Adrenal gland (tissue), 12 donors: ENCODE measurements around the gene SLC26A5. TPM values are rescaled to one million over a fixed set of nuclear protein-coding genes. Genes with fewer than 3 reads are reported as not detected.

ENCODE experiments used
- DNase-seq, 7 donors: peaks; one replicate each; pipeline ENCODE4 v3.0.0-alpha.2; 2019 to 2020
- H3K27ac ChIP-seq, 5 donors: fragments of 200-600 bp; sonication (generic) in 4 of 5; 1 replicate in 3 of 5; 2 replicates in 2 of 5; pipeline versions ENCODE4 v1.5.1 to v1.8.0; 2016 to 2020; ENCODE audit warnings: mild to moderate bottlenecking in 1 of 5
- H3K27me3 ChIP-seq: fragments of 200-600 bp; 2 replicates; pipeline ENCODE4 v1.8.0; 2021
- H3K36me3 ChIP-seq, 2 donors: fragments of 200-600 bp; replicated peaks in 1 of 2; 1 replicate in 1 of 2; 2 replicates in 1 of 2; pipeline versions ENCODE4 v1.5.1 to v1.8.0; 2018 to 2022
- H3K4me1 ChIP-seq, 2 donors: fragments of 200-600 bp; replicated peaks in 1 of 2; 1 replicate in 1 of 2; 2 replicates in 1 of 2; pipeline versions ENCODE4 v1.5.1 to v1.8.0; 2018 to 2021
- H3K4me3 ChIP-seq, 4 donors: fragments of 200-600 bp; sonication (generic) in 3 of 4; one replicate each; pipeline ENCODE4 v1.5.1; 2016 to 2018
- H3K9me3 ChIP-seq, 3 donors: fragments of 200-600 bp; sonication (generic) in 1 of 3; replicated peaks in 1 of 3; 1 replicate in 2 of 3; 2 replicates in 1 of 3; pipeline versions ENCODE4 v1.5.1 to v1.8.0; 2016 to 2021
- POLR2A ChIP-seq, 2 donors: fragments of 450-650 bp; IDR thresholded peaks; one replicate each; pipeline ENCODE4 v1.6.1; 2017; ENCODE audit warnings: antibody characterized with exemption in 2 of 2, mild to moderate bottlenecking in 2 of 2, moderate library complexity in 1 of 2
- WGBS, 4 donors: extraction: QIAGEN DNeasy Blood & Tissue Kit in 2 of 4; methylation state at CpG; one replicate each; pipeline versions ENCODE4 v1.1.5 to v1.1.7; 2013 to 2017; 5-methylcytosine and 5-hydroxymethylcytosine counted together
- intact Hi-C, 2 donors: fragments of 100-400 bp; cut with DNase I; formaldehyde crosslinking; loops; one replicate each; pipeline versions ENCODE4 v1.14.1 to v1.15.0; 2022 to 2023
- polyA plus RNA-seq, 3 donors: library from polyadenylated mRNA; stranded (reverse); fragments of 200-250 nt in 2 of 3; fragments of 350-450 nt in 1 of 3; fragmentation: Illumina TruSeq in 1 of 3; extraction: RNeasy Lipid Tissue Mini Kit (QIAGEN cat#74804) in 1 of 3; gene quantifications; one replicate each; pipeline ENCODE4 v1.2.3, GENCODE V29; 2013 to 2014
- small RNA-seq, 2 donors: library from RNA; depleted of rRNA; stranded (forward); fragments of <200 nt; gene quantifications; one replicate each; pipeline ENCODE3, GENCODE V24; 2016
- total RNA-seq, 9 donors: library from RNA; depleted of rRNA in 4 of 9; stranded (reverse); fragments of >200 nt in 4 of 9; fragments of 120-200 nt in 1 of 9; fragmentation: NEBNext Ultra II Directional in 1 of 9; extraction: Animal tissue kit (Norgen Biotek cat#: 25700) in 1 of 9; gene quantifications; one replicate each; pipeline versions ENCODE4 v1.1.0 to v1.2.4, GENCODE V29; 2013 to 2023
- TF ChIP-seq, protein P1 (sequence below), 6 experiments: fragments of 450-650 bp in 4 of 6; fragments of 200-600 bp in 2 of 6; sonication (generic) in 1 of 6; IDR thresholded peaks; 1 replicate in 5 of 6; 2 replicates in 1 of 6; pipeline versions ENCODE4 v1.5.1 to v1.8.0; 2016 to 2021; ENCODE audit warnings: antibody characterized with exemption in 6 of 6, mild to moderate bottlenecking in 2 of 6, moderate library complexity in 1 of 6
- donor health status: healthy with polysubstance abuse.
- donor health status: Bipolar disorder and iron deficiency.
- donor health status: DM: yes; HTN: yes; CAD: no.
- donor health status: DM: no; HTN: no; CAD: no.
- donor health status: DM: no; HTN: no; CAD: no.
- donor health status: DM: yes; HTN: yes; CAD: no.

Gene SLC26A5
- total and polyA plus RNA-seq, 12 donors = 0.14 to 0.56 (median 0.34) TPM; not detected in 3

DNA sequence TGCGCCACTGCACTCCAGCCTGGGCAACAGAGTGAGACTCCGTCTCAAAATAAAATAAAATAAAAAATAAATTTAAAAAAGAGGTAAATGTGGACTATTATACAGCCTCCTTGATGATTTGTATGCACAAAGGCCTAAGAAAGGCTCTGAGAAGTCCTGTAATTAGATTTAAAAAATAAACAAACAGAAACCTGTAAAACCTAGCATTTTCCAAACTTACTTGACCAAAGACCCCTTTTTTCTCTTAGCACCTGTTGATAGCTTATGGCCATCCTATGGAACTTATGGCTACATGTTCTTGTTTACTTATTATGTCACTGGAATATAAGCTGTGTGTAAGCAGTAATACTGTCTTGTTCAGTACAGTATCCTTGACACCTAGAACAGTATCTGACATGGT lies 107.1 kb downstream of the SLC26A5 start:
- TF ChIP-seq, protein P1, sequence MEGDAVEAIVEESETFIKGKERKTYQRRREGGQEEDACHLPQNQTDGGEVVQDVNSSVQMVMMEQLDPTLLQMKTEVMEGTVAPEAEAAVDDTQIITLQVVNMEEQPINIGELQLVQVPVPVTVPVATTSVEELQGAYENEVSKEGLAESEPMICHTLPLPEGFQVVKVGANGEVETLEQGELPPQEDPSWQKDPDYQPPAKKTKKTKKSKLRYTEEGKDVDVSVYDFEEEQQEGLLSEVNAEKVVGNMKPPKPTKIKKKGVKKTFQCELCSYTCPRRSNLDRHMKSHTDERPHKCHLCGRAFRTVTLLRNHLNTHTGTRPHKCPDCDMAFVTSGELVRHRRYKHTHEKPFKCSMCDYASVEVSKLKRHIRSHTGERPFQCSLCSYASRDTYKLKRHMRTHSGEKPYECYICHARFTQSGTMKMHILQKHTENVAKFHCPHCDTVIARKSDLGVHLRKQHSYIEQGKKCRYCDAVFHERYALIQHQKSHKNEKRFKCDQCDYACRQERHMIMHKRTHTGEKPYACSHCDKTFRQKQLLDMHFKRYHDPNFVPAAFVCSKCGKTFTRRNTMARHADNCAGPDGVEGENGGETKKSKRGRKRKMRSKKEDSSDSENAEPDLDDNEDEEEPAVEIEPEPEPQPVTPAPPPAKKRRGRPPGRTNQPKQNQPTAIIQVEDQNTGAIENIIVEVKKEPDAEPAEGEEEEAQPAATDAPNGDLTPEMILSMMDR (IDR thresholded peaks at IDR 0.05) = no peak
- no peak for TF ChIP-seq POLR2A (IDR thresholded peaks at IDR 0.05)
- Histone ChIP-seq H3K27ac (no peak overlapping the region), H3K4me3 (no peak overlapping the region), H3K36me3 (peaks cover 0 to 41% of the 10 kb centered on the region in 2 donors), H3K27me3 (no peaks in the 10 kb centered on the region), H3K9me3 (no peaks in the 10 kb centered on the region), H3K4me1 (peaks cover 4 to 23% of the 10 kb centered on the region in 2 donors)
- DNase-seq = no peak
- WGBS, 4 donors = 94 to 99% (median 97%) methylated on average over 2 of the region's 2 CpGs
- intact Hi-C loops = no loop called here

DNA sequence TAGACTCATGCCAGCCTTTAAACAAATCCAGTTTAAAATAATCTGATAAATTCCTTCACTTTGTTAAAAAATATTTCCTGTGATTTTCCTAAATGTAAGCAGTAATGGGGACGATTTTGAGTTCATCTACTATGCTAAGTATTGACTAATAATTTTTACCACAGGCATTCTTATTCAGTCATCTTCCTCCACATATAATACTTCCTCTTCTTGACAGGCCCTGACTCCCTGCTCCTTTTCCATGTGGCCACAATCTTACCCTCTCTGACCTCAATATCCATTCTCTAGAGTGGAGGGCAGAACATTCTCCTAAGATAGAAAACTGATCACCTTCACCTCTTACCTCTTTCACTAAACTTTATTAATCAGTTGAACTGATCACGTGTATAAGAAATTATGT lies 109.2 kb downstream of the SLC26A5 start:
- no peaks in the 10 kb centered on the region for H3K9me3 ChIP-seq
- peaks cover 0 to 15% of the 10 kb centered on the region in 2 donors for H3K4me1 ChIP-seq
- no peak for DNase-seq
- peaks cover 0 to 46% of the 10 kb centered on the region in 2 donors for H3K36me3 ChIP-seq
- 77 to 91% (median 81%) methylated on average over 2 of the region's 2 CpGs for whole genome bisulfite sequencing, 4 donors
- TF ChIP-seq, protein P1 (IDR thresholded peaks at IDR 0.05) = no peak
- TF ChIP-seq POLR2A (IDR thresholded peaks at IDR 0.05) = no peak
- no peaks in the 10 kb centered on the region for H3K27me3 ChIP-seq
- intact Hi-C loops = no loop called here
- H3K4me3 ChIP-seq = no peak overlapping the region
- no peak overlapping the region for H3K27ac ChIP-seq

DNA sequence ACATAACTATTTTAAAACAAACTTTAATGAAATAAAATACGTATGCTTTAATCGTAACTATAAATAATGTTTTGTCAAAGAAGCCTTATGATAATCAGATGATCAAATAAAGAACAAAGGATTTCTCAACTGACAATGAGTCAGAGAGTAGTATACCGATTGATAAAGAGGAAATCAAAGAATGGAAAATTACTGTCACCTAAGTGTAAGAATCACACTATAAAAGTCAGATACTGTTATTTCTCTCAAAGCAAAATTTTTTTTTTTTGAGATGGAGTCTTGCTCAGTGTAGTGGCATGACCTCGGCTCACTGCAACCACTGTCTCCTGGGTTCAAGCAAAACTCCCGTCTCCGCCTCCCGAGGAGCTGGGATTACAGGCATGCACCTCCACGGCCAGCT lies 120.3 kb downstream of the SLC26A5 start:
- peaks cover 5% of the 10 kb centered on the region in 2 donors for H3K4me1 ChIP-seq
- H3K4me3 ChIP-seq = no peak overlapping the region
- no peak for DNase-seq
- no peaks in the 10 kb centered on the region for H3K9me3 ChIP-seq
- WGBS, 4 donors = 71 to 77% (median 76%) methylated on average over 8 of the region's 8 CpGs
- H3K27ac ChIP-seq = peak overlapping the region in 2 of 5 donors; percentile 56 to 69
- intact Hi-C loops = no loop called here
- TF ChIP-seq POLR2A (IDR thresholded peaks at IDR 0.05) = no peak
- TF ChIP-seq, protein P1 (IDR thresholded peaks at IDR 0.05) = no peak
- H3K27me3 ChIP-seq = no peaks in the 10 kb centered on the region
- H3K36me3 ChIP-seq = peaks cover 0 to 61% of the 10 kb centered on the region in 2 donors

Small RNAs within 50 kb of the gene (small RNA-seq; reads per million reads assigned to genes)
- gene RF00019 (0 reads per million in 2 donors), gene RPS29P16 (0 to 0.47 reads per million in 2 donors)

Other genes starting within 250 kb of the SLC26A5 start
- gene PMPCB, start 148.8 kb downstream of the SLC26A5 start, total RNA-seq = 100 to 1,000 TPM in 2 of 9 donors, 10 to 100 TPM in 7; 58.8 to 120 (median 80.6) TPM
- gene PMPCB, start 148.8 kb downstream of the SLC26A5 start, polyA plus RNA-seq = 100 to 1,000 TPM in 1 of 3 donors, 10 to 100 TPM in 2; 51.9 to 147 (median 64.7) TPM
- gene DNAJC2, start 101.4 kb downstream of the SLC26A5 start, total RNA-seq = 10 to 100 TPM in 7 of 9 donors, 1 to 10 TPM in 2; 5.5 to 36.7 (median 16.4) TPM
- 10 to 100 TPM; 32.8 to 58.0 (median 54.6) TPM for gene DNAJC2, start 101.4 kb downstream of the SLC26A5 start, polyA plus RNA-seq
- 100 to 1,000 TPM in 6 of 9 donors, 10 to 100 TPM in 3; 78.8 to 323 (median 124) TPM for gene PSMC2, start 98.6 kb downstream of the SLC26A5 start, total RNA-seq
- gene PSMC2, start 98.6 kb downstream of the SLC26A5 start, polyA plus RNA-seq = 100 to 1,000 TPM in 1 of 3 donors, 10 to 100 TPM in 2; 74.5 to 355 (median 86.6) TPM